ENCODE measurements around the gene NCMAP. TPM values are rescaled to one million over a fixed set of nuclear protein-coding genes. Genes with fewer than 3 reads are reported as not detected.

The NCMAP gene
- polyA plus RNA-seq, 3 donors from 2014 or later, result not detected

Other genes starting within 250 kb of the NCMAP start
- not detected for gene GRHL3, start 236.7 kb upstream of the NCMAP start, polyA plus RNA-seq
- under 1 TPM in 2 of 3 donors, not detected in 1; 0.42 to 0.62 TPM for gene STPG1, start 142.3 kb upstream of the NCMAP start, polyA plus RNA-seq
- 10 to 100 TPM; 23.9 to 42.3 (median 38.5) TPM for gene NIPAL3, start 140.3 kb upstream of the NCMAP start, polyA plus RNA-seq
- gene RCAN3, start 53.3 kb upstream of the NCMAP start, polyA plus RNA-seq, result 1 to 10 TPM; 4.0 to 8.5 (median 4.8) TPM
- 100 to 1,000 TPM in 2 of 3 donors, 10 to 100 TPM in 1; 41.4 to 266 (median 103) TPM for gene SRRM1, start 87.2 kb downstream of the NCMAP start, polyA plus RNA-seq
- 1 to 10 TPM in 2 of 3 donors, under 1 TPM in 1; 0.81 to 1.6 (median 1.3) TPM for gene CLIC4, start 189.4 kb downstream of the NCMAP start, polyA plus RNA-seq

All from immature natural killer cell (primary cell).